Right lobe of liver (tissue), 4 donors: ENCODE data around the gene TBC1D5.

Source experiments
- POLR2A ChIP-seq: fragments of 450-650 bp; IDR thresholded peaks from one replicate; pipeline ENCODE4 v1.6.1; 2017; ENCODE audit warnings: antibody characterized with exemption, mild to moderate bottlenecking
- TF ChIP-seq, protein P1 (sequence below), 4 donors: fragments of 200-600 bp in 3 of 4; fragments of 450-650 bp in 1 of 4; IDR thresholded peaks; one replicate each; pipeline versions ENCODE4 v1.5.1 to v1.8.0; 2016 to 2022; ENCODE audit warnings: antibody characterized with exemption in 4 of 4, mild to moderate bottlenecking in 2 of 4
- donor health status: DM: no; HTN: no; CAD: no.
- donor health status: DM: no; HTN: no; CAD: no.
- donor health status: DM: no; HTN: yes; CAD: no.

DNA sequence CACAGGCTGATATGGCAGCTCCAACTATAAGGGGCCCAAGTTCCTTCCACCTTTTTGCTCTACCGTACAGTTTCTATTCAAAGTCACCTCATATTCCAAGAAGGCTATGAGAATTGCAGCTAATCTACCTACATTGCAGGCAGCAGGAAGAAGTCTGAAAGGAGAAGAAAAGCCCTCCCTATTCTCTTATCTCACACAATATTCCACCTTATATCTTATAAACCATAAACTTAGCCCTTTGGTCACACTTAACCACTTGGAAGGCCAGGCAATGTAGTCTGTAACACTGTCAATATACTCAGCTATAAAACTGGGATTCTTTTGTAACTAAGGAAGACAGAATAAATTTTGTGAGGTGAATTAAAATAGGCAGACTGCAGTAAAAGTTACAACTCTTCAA, 54.9 kb downstream of the TBC1D5 start:
- TF ChIP-seq, protein P1, sequence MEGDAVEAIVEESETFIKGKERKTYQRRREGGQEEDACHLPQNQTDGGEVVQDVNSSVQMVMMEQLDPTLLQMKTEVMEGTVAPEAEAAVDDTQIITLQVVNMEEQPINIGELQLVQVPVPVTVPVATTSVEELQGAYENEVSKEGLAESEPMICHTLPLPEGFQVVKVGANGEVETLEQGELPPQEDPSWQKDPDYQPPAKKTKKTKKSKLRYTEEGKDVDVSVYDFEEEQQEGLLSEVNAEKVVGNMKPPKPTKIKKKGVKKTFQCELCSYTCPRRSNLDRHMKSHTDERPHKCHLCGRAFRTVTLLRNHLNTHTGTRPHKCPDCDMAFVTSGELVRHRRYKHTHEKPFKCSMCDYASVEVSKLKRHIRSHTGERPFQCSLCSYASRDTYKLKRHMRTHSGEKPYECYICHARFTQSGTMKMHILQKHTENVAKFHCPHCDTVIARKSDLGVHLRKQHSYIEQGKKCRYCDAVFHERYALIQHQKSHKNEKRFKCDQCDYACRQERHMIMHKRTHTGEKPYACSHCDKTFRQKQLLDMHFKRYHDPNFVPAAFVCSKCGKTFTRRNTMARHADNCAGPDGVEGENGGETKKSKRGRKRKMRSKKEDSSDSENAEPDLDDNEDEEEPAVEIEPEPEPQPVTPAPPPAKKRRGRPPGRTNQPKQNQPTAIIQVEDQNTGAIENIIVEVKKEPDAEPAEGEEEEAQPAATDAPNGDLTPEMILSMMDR (IDR thresholded peaks at IDR 0.05): no peak
- TF ChIP-seq POLR2A: no peak
